ENCODE measurements around the gene MRPS33.

The MRPS33 gene

GRCh38 chr7:140977741-140978140 lies 37.0 kb downstream of the MRPS33 start:
- no peaks in the 10 kb centered on the region for H3K27me3 ChIP-seq (ENCODE audit: insufficient read depth, low read length, poor library complexity, severe bottlenecking)
- H3K79me2 ChIP-seq (ENCODE audit: insufficient read depth, low read length): no peaks in the 10 kb centered on the region
- 0 out of 2 replicates have a peak overlapping the region, but pooled peaks have one; percentile 13 for H2AFZ ChIP-seq (ENCODE audit: low read length)
- no peaks in the 10 kb centered on the region for H3K9me2 ChIP-seq (replicated peaks; ENCODE audit: low read depth, low read length)
- no peaks in the 10 kb centered on the region for H3K36me3 ChIP-seq (ENCODE audit: insufficient read depth, low read length)
- no peaks in the 10 kb centered on the region for H3F3A ChIP-seq (ENCODE audit: low read depth)
- TF ChIP-seq CTCF (conservative IDR thresholded peaks at IDR 0.05; ENCODE audit: low read length) (no peak), EZH2phosphoT487 (IDR thresholded peaks at IDR 0.05; ENCODE audit: borderline replicate concordance) (no peak)
- H3K4me3 ChIP-seq (ENCODE audit: low read length, poor library complexity, severe bottlenecking): no peak overlapping the region
- peaks cover 10% of the 10 kb centered on the region for H3K4me1 ChIP-seq (ENCODE audit: insufficient read depth, low read length, poor library complexity, severe bottlenecking)
- peak overlapping the region; percentile 32 for H3K4me2 ChIP-seq (ENCODE audit: low read depth, low read length, poor library complexity, severe bottlenecking)
- no peak overlapping the region for H3K9ac ChIP-seq (ENCODE audit: low read depth, low read length, poor library complexity, severe bottlenecking)
- no peaks in the 10 kb centered on the region for H4K20me1 ChIP-seq (ENCODE audit: insufficient read depth, low read length, poor library complexity, severe bottlenecking)
- H3K9me3 ChIP-seq (ENCODE audit: insufficient read depth, low read depth, low read length): no peaks in the 10 kb centered on the region

- Histone ChIP-seq H3K4me3 (ENCODE audit: low read length, poor library complexity, severe bottlenecking) (no peak overlapping the region), H3K27me3 (ENCODE audit: insufficient read depth, low read length, poor library complexity, severe bottlenecking) (no peaks in the 10 kb centered on the region), H2AFZ (ENCODE audit: low read length) (no peak overlapping the region), H4K20me1 (ENCODE audit: insufficient read depth, low read length, poor library complexity, severe bottlenecking) (no peaks in the 10 kb centered on the region), H3K79me2 (ENCODE audit: insufficient read depth, low read length) (no peaks in the 10 kb centered on the region), H3K9ac (ENCODE audit: low read depth, low read length, poor library complexity, severe bottlenecking) (no peak overlapping the region), H3K4me1 (ENCODE audit: insufficient read depth, low read length, poor library complexity, severe bottlenecking) (peaks cover 10% of the 10 kb centered on the region), H3F3A (ENCODE audit: low read depth) (no peaks in the 10 kb centered on the region), H3K36me3 (ENCODE audit: insufficient read depth, low read length) (no peaks in the 10 kb centered on the region), H3K9me3 (ENCODE audit: insufficient read depth, low read depth, low read length) (no peaks in the 10 kb centered on the region), H3K9me2 (replicated peaks; ENCODE audit: low read depth, low read length) (no peaks in the 10 kb centered on the region), H3K4me2 (ENCODE audit: low read depth, low read length, poor library complexity, severe bottlenecking) (no peak overlapping the region)
- TF ChIP-seq CTCF (conservative IDR thresholded peaks at IDR 0.05; ENCODE audit: low read length): no peak
- no peak for TF ChIP-seq EZH2phosphoT487 (IDR thresholded peaks at IDR 0.05; ENCODE audit: borderline replicate concordance)
Measured at GRCh38 chr7:140972876-140973829, 41.6 kb downstream of the MRPS33 start.

GRCh38 chr7:140972344-140972743 lies 42.4 kb downstream of the MRPS33 start:
- no peak overlapping the region for H3K9ac ChIP-seq (ENCODE audit: low read depth, low read length, poor library complexity, severe bottlenecking)
- H3K79me2 ChIP-seq (ENCODE audit: insufficient read depth, low read length): no peaks in the 10 kb centered on the region
- H3K27me3 ChIP-seq (ENCODE audit: insufficient read depth, low read length, poor library complexity, severe bottlenecking): no peaks in the 10 kb centered on the region
- no peak overlapping the region for H3K4me3 ChIP-seq (ENCODE audit: low read length, poor library complexity, severe bottlenecking)
- H3K4me2 ChIP-seq (ENCODE audit: low read depth, low read length, poor library complexity, severe bottlenecking): no peak overlapping the region
- TF ChIP-seq EZH2phosphoT487 (IDR thresholded peaks at IDR 0.05; ENCODE audit: borderline replicate concordance): no peak
- TF ChIP-seq CTCF (conservative IDR thresholded peaks at IDR 0.05; ENCODE audit: low read length): no peak
- H3K9me2 ChIP-seq (replicated peaks; ENCODE audit: low read depth, low read length): no peaks in the 10 kb centered on the region
- no peaks in the 10 kb centered on the region for H3K9me3 ChIP-seq (ENCODE audit: insufficient read depth, low read depth, low read length)
- no peaks in the 10 kb centered on the region for H3K36me3 ChIP-seq (ENCODE audit: insufficient read depth, low read length)
- H3F3A ChIP-seq (ENCODE audit: low read depth): no peaks in the 10 kb centered on the region
- H3K4me1 ChIP-seq (ENCODE audit: insufficient read depth, low read length, poor library complexity, severe bottlenecking): peaks cover 5% of the 10 kb centered on the region
- H4K20me1 ChIP-seq (ENCODE audit: insufficient read depth, low read length, poor library complexity, severe bottlenecking): no peaks in the 10 kb centered on the region
- H2AFZ ChIP-seq (ENCODE audit: low read length): no peak overlapping the region
